ENCODE data around the gene P2RY6. TPM values are rescaled to one million over a fixed set of nuclear protein-coding genes. Genes with fewer than 3 reads are reported as not detected.

The P2RY6 gene
- polyA plus RNA-seq, 3 donors = 0.63 to 3.3 (median 2.1) TPM

GRCh38 chr11:73321604-73322381 lies 49.7 kb downstream of the P2RY6 start:
- H3K27ac ChIP-seq (ENCODE audit: low read depth, low read length) = no peak overlapping the region
- 19 to 59% (median 20%) methylated on average over 10 of the region's 10 CpGs for whole genome bisulfite sequencing, 3 donors

GRCh38 chr11:73322382-73323306 lies 50.5 kb downstream of the P2RY6 start:
- H3K27ac ChIP-seq (ENCODE audit: low read depth, low read length) = no peak overlapping the region
- 51 to 87% (median 66%) methylated on average over 7 of the region's 7 CpGs for WGBS, 3 donors

- H3K27ac ChIP-seq (ENCODE audit: low read depth, low read length) = no peak overlapping the region
- WGBS, 3 donors = 18 to 39% (median 32%) methylated on average over 12 to 14 of the region's 14 CpGs
Observed at GRCh38 chr11:73323464-73323863, 51.3 kb downstream of the P2RY6 start.

- H3K27ac ChIP-seq (ENCODE audit: low read depth, low read length) = no peak overlapping the region
- WGBS, 3 donors = 67 to 71% (median 67%) methylated on average over 9 of the region's 9 CpGs
Observed at GRCh38 chr11:73324116-73324515, 52.0 kb downstream of the P2RY6 start.

GRCh38 chr11:73324665-73325035 lies 52.5 kb downstream of the P2RY6 start:
- H3K27ac ChIP-seq (ENCODE audit: low read depth, low read length) = no peak overlapping the region
- 88 to 90% (median 90%) methylated on average over 2 of the region's 2 CpGs for WGBS, 3 donors

GRCh38 chr11:73325036-73325981 lies 53.2 kb downstream of the P2RY6 start:
- WGBS, 3 donors = 68 to 84% (median 78%) methylated on average over 13 of the region's 13 CpGs
- H3K27ac ChIP-seq (ENCODE audit: low read depth, low read length) = peak overlapping the region; percentile 2

GRCh38 chr11:73326929-73327811 lies 55.0 kb downstream of the P2RY6 start:
- 57 to 64% (median 64%) methylated on average over 10 of the region's 10 CpGs for WGBS, 3 donors
- no peak overlapping the region for H3K27ac ChIP-seq (ENCODE audit: low read depth, low read length)

GRCh38 chr11:73327812-73328364 lies 55.8 kb downstream of the P2RY6 start:
- 59 to 85% (median 77%) methylated on average over 4 of the region's 4 CpGs for WGBS, 3 donors
- no peak overlapping the region for H3K27ac ChIP-seq (ENCODE audit: low read depth, low read length)

- WGBS, 3 donors = 65 to 76% (median 66%) methylated on average over 3 of the region's 3 CpGs
- no peak overlapping the region for H3K27ac ChIP-seq (ENCODE audit: low read depth, low read length)
Observed at GRCh38 chr11:73330569-73331093, 58.5 kb downstream of the P2RY6 start.

GRCh38 chr11:73331138-73331916 lies 59.2 kb downstream of the P2RY6 start:
- H3K27ac ChIP-seq (ENCODE audit: low read depth, low read length) = no peak overlapping the region
- 42 to 58% (median 57%) methylated on average over 4 of the region's 4 CpGs for WGBS, 3 donors

- H3K27ac ChIP-seq (ENCODE audit: low read depth, low read length) = no peak overlapping the region
- 85 to 91% (median 90%) methylated on average over 11 of the region's 11 CpGs for WGBS, 3 donors
Observed at GRCh38 chr11:73333173-73333572, 61.0 kb downstream of the P2RY6 start.

- WGBS, 3 donors = 78 to 80% (median 80%) methylated on average over 4 of the region's 4 CpGs
- no peak overlapping the region for H3K27ac ChIP-seq (ENCODE audit: low read depth, low read length)
Observed at GRCh38 chr11:73333640-73334383, 61.7 kb downstream of the P2RY6 start.

- peak overlapping the region; percentile 21 for H3K27ac ChIP-seq (ENCODE audit: low read depth, low read length)
- 25 to 54% (median 27%) methylated on average over 5 to 6 of the region's 6 CpGs for WGBS, 3 donors
Observed at GRCh38 chr11:73334384-73335203, 62.5 kb downstream of the P2RY6 start.

GRCh38 chr11:73335204-73335923 lies 63.2 kb downstream of the P2RY6 start:
- WGBS, 3 donors = 10 to 14% (median 14%) methylated on average over 4 of the region's 4 CpGs
- no peak overlapping the region for H3K27ac ChIP-seq (ENCODE audit: low read depth, low read length)

Measured in adipose tissue (tissue), 3 donors.